Fibroblast of the conjunctiva (primary cell): Measurements from ENCODE around the gene PLCB4.
"Not testable (repeated sequence)": the region's sequence is repeated elsewhere in the genome, so short reads cannot be mapped to it uniquely, and the experiment has no call there.

Experiments
- DNase-seq: peaks from one replicate; pipeline ENCODE4 v3.0.0-alpha.2; 2010; ENCODE audit warnings: low read depth

PLCB4 gene

DNA sequence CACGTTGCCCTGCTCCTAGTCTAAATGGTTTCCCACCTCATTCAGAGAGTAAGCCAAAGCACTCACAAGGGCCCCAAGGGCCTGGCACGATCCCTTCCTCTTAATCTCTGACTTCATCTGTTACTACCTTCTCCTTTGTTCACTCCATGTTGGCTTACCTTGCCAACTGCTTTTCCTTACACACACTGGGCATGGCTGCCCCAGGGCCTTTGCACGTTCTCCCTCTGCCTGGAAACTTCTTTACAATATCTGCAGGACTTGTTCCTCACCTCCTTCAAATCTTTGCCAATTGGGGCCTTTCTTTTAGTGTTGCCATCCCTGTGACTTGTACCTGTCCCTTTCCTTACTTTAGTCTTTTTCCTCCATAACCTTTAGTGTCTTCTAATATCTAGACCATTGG lies 73.9 kb downstream of the PLCB4 start:
- DNase-seq, result no peak

DNA sequence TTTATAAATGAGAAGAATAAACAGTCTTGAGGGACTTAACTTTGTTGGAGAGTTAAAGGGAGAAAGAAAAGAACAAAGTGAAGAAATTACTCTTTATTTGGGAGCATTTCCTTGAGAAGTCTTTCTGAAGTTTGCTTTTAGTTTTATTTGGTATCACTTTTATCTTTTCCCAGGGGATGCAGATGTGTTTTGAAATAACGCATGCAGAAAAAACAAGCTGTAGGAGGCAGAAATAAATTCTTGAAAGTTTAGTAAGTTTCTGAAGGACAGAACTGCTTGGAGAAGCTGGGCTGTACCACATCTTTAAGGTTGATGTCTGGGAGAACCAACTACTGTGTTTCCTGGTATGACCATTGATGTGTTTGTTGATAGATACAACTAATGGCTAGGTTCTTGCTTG lies 75.0 kb downstream of the PLCB4 start:
- no peak for DNase-seq

DNA sequence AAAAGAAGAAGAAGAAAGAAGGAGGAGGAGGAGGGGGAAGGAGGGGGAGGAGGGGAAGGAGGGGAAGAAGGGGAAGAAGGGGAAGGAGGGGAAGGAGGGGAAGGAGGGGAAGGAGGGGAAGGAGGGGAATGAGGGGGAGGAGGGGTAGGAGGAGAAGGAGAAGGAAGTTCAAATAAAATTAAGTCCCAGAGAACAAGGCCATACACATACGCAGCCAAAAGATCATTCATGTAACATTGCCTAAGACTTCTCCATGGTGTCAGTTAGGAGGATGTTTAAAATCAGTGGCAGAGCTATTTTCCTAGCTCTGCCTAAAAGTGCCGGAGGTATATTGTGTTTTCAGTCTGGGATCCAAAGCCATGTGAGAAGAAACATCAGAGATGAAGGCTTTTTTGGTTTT lies 75.8 kb downstream of the PLCB4 start:
- DNase-seq, result no peak

DNA sequence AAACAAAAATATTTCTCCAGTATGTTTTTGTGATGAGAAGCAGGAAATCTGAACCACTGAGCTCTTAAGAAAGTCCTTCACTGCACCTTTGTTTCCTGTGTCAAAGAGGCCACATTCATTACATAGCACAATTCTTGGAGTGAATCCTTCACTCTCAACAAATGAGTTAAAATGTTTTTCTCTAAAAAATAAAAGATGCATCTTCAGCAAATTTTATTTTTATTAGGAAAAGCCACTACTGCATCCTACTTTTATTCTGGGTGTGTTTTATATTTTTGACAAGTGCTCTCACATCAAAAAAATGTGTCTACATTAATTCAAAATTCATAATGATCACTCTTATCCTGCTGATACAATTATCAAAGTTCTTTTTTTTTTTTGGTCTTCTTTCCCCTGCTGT lies 76.3 kb downstream of the PLCB4 start:
- DNase-seq, result no peak

DNA sequence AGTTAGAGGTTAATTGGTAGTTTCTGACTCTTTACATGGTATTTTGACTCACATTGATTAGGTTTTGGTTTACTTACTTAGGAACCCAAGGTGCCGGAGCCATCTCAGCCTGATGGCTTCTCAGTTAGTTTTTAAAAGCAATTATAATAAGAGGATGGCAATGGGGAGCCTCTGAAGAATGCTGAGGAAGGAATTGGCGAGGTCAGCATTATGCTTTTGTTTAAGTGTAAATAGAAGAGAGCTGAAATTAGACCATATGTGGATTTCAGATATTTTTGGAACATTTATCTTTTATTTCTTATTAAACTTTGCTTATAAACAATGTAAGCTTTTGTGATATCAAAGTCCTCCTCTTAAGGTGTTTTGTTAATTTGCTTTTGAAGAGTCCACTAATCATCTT lies 77.8 kb downstream of the PLCB4 start:
- DNase-seq, result no peak

DNA sequence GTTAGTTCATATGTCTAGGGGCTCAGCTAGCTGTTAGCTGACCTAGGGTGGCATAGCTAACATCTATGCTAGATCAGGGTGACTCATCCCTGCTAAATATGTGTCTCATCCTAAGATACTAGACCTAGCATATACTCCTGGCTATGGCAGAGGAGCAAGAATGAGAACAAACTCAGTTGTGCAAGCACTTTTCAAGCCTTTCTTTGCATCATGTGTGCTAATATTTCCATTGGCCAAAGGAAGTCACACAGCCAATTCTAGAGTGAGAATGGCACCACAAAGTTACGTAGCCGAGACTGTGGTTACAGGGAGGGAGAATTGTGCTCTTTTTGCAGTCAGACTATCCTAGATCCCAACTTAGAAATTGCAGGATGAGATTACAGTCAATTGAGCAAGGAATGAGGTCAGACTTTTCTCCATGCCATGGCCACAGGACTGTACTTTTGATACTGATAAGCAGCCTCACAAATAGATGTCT lies 78.7 kb downstream of the PLCB4 start:
- DNase-seq, result no peak

DNA sequence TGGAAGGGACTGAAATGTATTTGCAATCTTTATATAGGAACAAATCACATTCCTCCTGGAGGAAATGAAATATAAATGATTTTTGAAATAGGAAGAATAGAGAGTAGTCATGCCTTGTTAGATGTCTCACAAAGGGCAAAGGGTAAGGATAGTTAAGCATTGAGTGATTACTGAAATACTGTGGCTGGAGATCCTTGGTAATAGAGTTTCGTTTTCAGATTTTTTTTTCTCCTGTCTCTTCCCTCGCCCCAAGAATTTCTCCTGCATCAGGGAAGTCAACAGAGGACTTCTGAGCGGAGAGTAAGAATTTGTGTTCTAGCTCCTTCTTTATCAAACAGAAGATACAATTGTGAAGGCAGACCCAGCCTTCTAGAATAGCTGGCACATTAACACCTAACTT lies 79.4 kb downstream of the PLCB4 start:
- no peak for DNase-seq

DNA sequence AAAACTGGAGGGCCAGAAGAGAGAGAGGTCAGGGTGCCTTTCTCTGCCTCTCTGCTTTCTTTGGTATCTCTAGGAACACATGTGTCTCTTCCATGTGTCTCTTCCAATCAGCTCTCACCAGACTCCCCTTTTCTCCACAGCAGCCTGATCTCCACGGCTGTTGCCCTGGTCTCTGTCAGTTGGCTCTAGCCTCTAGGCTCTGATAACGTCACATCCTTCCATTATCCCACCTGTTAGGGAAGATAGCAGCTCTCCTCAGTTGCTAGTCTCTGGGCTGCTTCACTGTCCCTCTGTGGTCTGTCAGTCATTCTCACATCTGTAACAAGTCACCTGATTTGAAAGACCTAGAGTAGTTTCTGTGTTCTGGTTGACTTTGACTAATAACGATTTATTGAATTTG lies 80.2 kb downstream of the PLCB4 start:
- no peak for DNase-seq

DNA sequence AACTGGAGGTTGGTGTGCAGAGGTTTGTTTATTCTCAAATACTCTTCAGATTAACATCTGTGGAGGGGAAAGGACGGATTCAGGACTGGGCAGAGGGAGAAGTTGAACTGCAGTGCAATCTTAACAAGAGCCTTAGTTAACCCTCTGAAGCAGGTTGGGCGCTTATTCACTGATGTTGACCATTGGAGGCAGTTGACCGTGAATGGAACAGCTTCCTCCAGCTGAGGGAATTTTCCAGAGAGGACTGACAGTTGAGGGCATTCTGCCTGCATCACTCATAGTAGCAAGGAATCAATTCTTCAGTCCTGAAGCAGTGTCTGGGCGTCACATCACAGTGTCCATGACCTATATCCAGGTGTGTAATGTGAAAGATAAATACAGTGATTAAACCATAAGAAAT lies 80.9 kb downstream of the PLCB4 start:
- no peak for DNase-seq

DNA sequence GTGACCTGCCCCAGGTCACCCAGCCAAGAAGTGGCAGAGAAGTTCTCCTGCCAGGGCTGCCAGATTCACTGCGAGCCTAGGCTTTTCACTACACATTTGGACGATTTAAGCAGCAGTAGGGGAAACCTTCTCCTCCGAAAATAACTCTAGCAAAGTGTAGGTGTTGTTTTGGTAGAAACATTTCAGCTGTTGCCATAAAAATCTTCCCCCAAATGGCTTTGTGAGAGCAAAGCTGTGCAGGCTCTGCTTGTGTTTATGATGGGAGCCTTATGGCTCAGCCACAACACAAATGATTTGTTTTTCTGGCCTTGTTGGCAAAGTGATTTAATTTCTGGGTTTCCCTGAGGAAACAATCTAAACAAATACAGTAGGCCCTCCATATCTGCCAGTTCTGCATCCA lies 81.8 kb downstream of the PLCB4 start:
- no peak for DNase-seq

DNA sequence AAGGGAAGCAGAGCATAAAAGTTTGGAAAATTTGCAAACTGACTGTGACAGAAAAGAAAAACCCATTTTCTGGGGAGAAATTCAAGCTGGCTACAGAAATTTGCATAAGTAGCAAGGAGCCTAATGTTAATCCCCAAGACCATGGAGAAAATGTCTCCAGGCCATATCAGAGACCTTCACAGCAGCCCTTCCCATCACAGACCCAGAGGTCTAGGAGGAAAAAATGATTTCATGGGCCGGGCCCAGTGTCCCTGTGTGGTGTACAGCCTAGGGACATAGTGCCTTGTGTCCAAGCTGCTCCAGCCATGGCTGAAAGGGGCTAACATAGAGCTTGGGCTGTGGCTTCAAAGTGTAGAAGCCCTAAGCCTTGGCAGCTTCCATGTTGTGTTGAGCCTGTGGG lies 83.3 kb downstream of the PLCB4 start:
- not testable (repeated sequence) for DNase-seq

DNA sequence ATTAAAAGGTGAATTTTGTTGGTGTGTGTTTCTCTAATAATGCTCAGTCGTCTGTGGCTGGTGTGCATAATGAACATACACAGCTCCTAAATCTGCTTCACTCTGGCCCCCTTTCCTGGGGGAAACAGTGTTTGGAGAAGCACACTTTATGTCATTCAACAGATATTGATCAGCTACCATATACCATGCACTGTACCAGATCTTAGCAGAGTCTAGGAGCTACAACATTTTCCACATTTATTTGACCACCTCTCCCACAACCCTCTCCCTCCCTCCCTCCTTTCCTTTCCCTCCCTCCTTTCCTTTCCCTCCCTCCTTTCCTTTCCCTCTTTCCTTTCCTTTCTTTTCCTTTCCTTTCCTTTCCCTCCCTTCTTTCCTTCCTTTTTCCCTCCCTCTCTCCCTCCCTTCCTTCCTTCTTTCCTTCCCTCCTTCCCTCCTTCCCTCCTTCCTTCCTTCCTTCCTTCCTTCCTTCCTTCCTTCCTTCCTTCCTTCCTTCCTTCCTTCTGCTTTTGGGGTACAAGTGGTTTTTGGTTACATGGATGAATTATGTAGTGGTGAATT lies 85.7 kb downstream of the PLCB4 start:
- no peak for DNase-seq

DNA sequence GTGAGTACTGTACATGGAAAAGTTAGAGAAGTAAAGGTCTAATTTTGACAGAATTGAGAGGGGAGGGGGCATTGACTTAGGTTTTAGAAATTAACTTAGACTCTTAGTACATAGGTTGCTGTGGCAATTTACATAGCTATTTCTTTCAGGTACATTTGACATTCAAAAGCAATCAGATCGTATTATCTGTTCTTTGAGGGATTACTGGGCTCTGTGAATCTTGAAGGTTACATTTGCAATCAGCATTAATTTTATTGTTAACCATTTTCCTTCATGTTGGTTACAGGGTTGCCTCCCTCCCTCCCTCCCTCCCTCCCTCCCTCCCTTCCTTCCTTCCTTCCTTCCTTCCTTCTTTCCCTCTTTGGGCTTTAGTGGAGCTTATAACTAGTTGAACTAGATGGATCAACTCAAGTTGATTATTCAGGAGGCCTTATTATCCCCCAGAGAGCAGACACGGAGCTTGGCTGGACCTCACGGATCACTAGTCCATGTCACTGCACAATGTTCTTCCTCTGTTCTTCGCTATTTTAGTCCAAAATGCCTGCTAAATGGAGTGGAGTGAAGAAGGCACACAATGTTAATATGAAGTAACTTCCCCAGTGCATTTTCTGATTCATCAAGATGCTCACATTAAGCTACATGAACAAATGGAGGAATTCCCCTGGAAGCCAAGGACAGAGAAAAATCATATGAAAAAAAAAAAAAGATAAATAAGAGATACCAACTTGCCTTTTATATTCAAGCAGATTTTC lies 87.8 kb downstream of the PLCB4 start:
- no peak for DNase-seq

DNA sequence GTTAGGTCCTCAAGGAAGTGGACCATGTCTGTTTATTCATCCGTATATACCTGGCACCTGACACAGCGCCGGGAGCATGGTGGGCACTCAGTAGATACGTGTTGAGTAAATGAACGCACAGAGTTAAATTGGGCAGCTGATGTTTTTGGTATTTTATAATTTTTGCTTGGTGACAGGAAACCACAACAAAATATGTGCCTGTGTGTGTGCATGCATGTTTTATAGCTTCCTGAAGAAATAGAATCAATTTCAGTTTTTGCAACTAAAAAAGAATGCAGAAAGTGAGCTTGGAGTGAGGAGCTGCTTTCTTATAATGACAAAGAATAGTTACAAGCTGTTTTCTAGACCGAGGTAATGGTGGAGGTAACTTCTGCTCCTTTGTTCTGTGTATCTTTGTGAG lies 91.4 kb downstream of the PLCB4 start:
- no peak for DNase-seq

DNA sequence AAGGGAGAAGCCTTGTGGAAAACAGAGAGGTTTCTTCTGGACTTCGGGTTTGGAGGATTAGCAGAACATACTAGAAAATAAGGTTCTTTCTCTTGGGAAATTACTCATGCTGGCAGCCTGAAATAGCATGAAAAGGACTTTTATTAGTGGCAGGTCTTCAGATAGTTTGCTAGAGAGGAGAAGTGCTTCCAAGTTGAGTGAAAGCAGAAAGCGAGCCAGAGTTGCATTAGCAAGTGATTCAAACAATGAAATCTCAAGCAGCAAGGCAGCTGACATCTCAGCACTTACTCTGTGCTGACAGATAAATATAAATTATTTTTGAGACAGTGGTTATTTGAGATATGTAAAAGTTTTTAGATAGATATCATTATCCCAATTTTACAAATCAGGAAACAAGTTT lies 91.9 kb downstream of the PLCB4 start:
- no peak for DNase-seq

DNA sequence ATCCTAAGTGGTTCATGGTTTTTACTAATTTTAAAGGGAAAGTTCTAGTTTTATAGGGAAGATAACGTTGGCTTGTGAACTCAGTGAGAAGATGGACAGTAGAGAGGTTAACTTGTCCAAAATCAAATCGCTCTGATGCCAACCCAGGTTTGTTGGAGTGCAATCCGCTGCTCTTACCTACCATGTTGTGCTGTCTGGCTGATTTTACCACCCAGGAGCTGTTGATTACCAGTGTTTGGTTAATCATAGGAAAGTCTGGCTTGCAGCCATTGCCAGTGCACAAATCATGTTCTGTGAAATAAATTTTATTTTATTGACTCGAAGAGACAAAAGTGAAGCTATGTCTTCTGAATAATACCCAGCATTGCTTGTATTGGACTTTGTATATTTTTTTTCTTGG lies 92.4 kb downstream of the PLCB4 start:
- DNase-seq, result no peak

DNA sequence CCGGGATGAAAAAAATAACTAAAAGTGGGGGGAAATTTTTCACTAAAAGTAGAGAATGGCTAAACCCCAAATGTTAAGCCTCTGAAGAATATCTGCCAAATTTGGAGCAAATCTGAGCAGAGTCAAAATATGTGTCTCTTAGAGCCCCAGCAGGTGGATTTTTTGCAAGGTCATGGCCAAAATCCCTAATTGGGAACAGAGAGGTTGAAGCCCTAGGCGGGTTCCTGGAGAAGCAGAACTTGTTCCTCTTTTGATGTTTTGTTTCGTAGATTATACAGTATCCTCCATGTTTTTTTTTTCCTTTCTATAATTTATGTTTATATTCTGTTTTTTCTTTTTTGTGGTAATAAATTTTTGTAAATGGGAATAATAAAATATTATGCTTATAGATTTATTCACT lies 94.4 kb downstream of the PLCB4 start:
- no peak for DNase-seq

DNA sequence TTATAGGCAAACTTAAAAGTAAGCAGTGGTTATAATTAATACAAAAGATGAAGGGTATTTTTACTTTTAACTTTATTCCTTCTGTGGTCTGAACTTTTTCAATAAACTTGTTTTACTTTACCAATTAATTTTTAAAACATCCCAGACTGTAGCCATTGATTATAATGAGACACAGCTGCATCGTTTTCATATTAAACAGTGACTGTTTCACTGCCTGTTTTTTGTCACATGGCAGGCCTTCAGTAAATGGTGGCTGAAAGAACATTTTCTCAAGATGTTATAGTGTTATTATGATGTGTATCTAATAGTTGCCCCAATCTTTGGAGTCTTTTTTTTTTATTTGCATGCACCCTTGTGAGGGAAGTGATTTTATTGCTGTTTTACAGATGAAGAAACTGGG lies 95.1 kb downstream of the PLCB4 start:
- no peak for DNase-seq

DNA sequence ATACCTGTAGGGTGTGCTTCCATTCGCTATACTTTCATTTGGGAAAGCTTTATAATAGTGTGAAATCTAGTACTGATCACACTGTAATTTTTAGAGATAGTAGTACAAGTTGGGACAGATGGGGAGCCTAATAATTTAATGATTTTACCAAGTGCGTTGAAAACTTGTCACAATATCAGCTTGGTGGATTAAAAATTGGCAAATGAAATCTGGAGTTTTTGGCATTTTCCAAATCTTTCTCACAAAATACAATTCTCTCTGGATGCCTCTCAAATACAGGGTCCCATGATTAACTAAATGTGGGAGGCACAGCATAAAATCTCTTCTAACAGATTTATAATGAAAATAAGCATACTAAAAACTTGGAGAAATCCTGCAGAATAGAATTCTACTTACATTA lies 96.4 kb downstream of the PLCB4 start:
- DNase-seq, result no peak

DNA sequence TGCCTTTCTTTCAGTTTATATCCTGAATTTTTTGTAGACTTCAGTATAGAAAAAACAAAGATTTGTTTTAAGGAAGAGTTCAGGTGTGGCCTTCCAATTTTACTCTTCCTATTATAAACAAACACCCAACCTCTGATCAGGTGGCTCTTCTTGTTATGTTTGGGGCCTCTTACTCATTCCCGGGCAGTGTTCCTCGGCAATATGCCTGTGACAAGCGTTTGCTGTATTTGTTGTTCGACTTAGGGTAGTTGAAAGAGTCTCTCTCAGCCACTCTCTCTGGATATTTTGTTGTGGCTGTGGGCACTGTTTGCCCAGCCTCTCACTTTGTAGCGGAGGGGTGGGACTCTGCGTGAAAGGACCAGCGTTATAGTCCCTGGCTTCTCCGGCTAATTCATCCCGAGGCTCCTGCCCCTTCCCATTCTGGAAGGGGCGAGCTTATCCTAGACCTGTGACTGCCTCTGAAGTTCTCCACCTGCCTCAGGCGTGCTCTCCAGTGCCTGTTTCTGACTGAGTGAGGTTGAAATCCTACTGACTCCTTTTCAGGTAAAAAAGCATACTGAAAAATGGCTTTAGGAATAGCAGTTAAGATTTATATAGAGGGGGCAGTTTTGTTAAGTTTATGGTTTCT lies 97.4 kb downstream of the PLCB4 start:
- no peak for DNase-seq

DNA sequence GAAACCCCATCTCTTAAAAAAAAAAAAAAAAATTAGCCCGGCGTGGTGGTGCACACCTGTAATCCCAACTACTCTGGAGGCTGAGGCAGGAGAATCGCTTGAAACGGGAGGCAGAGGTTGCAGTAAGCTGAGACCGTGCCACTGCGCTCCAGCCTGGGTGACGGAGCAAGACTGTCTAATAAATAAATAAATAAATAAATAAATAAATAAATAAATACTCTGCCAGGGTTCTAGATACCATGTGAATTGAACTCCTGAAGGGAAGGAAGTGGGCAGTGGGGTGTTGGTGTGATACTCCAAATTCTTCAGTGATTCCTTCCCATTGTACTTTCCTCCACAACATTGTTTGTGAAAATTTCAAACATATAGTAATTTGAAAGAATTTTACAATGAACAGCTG lies 100.5 kb downstream of the PLCB4 start:
- DNase-seq, result no peak

DNA sequence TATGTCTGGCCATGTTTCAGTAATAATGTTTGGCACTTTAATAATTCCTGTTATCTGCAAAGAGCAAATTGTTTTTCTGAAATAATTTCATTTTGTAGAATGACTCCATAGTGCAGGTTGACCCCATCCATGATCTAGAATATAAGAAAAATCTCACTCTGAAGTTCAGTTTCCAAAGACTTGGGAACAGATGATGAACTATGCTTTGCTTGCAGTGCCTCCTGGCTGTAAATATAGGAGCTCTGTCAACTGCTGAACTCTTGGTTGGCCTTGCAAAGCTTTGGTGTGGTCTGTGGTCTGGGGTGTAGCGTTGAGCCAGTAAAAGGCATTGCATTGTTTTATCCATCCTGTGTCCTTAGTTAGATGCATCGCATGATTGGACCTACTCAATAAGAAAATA lies 104.0 kb downstream of the PLCB4 start:
- DNase-seq, result no peak

DNA sequence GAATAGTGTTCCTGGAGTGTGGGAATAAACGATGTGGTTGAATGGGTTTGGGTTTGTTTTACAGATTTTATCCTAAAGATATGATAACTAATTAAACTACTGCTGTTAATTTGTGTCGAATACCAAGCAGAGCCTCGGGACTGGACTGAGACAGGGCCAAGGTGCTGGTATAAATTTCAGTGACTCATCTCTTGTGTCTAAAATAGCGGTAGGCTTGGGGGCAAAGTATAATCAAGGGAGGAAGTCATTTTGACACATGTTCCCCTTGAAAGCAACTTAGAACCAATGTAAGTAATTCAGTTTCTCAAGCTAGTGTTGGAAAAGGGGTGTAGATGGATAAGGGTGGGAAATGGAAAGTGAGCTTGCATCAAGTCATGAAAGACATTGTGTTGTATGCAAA lies 108.4 kb downstream of the PLCB4 start:
- DNase-seq, result no peak
